GM20000 (cell line): ENCODE measurements around the gene CD2.

Experiments
- DNase-seq: peaks from one replicate; pipeline ENCODE4 v3.0.0; 2012; ENCODE audit warnings: low spot score
- CTCF ChIP-seq: IDR thresholded peaks from 2 replicates; pipeline ENCODE4 v1.5.1; 2012; ENCODE audit warnings: mild to moderate bottlenecking, control low read depth; ENCODE audit errors: extremely low read depth, missing control alignments

Gene CD2

GRCh38 chr1:116762281-116762680 lies 8.1 kb downstream of the CD2 start:
- no peak for DNase-seq
- TF ChIP-seq CTCF: no peak

GRCh38 chr1:116762781-116763115 lies 8.5 kb downstream of the CD2 start:
- TF ChIP-seq CTCF: no peak
- no peak for DNase-seq

GRCh38 chr1:116763116-116763786 lies 9.0 kb downstream of the CD2 start:
- DNase-seq: no peak
- no peak for TF ChIP-seq CTCF

GRCh38 chr1:116763787-116764465 lies 9.7 kb downstream of the CD2 start:
- no peak for DNase-seq
- TF ChIP-seq CTCF: no peak

GRCh38 chr1:116764466-116764898 lies 10.3 kb downstream of the CD2 start:
- no peak for DNase-seq
- no peak for TF ChIP-seq CTCF

- DNase-seq: no peak
- TF ChIP-seq CTCF: no peak
Observed at GRCh38 chr1:116764906-116765862, 11.0 kb downstream of the CD2 start.

GRCh38 chr1:116765962-116766361 lies 11.7 kb downstream of the CD2 start:
- TF ChIP-seq CTCF: no peak
- DNase-seq: no peak
